ENCODE measurements around the gene SLC35F3. TPM values are rescaled to one million over a fixed set of nuclear protein-coding genes. Genes with fewer than 3 reads are reported as not detected.

SLC35F3 gene
- total and polyA plus RNA-seq, 2 experiments from 2014 or later, result 1.0 to 3.2 TPM

DNA sequence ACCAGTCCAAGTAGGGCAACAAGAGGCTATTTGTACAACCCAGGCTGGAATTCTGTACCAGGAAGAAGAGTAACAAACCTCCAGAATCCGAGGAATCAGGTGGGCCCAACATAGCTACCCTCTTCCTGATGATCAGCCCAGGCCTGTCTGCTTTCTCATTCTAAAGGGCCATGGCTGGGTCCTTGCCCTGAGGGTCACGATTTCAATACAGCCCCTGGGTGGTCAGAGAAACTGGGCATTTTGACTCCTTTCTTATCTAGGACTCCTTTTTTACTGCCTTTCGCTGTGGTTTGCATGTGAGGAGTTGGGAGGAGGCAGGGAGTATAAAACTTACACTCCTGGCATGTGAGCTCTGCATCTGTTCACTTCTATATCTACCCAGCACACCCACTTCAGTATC, 303.9 kb downstream of the SLC35F3 start:
- DNase-seq (ENCODE audit: low spot score) (no peak), ATAC-seq (no peak)
- peaks cover 6% of the 10 kb centered on the region for H3K4me1 Mint-ChIP-seq
- H3K4me3 Mint-ChIP-seq, result no peak overlapping the region
- peaks cover 4% of the 10 kb centered on the region for H3K27me3 Mint-ChIP-seq (ENCODE audit: insufficient read depth, low read depth, poor library complexity)
- no peak overlapping the region for H3K4me2 ChIP-seq
- no peaks in the 10 kb centered on the region for H3K9me2 ChIP-seq (ENCODE audit: insufficient read depth)
- TF ChIP-seq, protein P1, sequence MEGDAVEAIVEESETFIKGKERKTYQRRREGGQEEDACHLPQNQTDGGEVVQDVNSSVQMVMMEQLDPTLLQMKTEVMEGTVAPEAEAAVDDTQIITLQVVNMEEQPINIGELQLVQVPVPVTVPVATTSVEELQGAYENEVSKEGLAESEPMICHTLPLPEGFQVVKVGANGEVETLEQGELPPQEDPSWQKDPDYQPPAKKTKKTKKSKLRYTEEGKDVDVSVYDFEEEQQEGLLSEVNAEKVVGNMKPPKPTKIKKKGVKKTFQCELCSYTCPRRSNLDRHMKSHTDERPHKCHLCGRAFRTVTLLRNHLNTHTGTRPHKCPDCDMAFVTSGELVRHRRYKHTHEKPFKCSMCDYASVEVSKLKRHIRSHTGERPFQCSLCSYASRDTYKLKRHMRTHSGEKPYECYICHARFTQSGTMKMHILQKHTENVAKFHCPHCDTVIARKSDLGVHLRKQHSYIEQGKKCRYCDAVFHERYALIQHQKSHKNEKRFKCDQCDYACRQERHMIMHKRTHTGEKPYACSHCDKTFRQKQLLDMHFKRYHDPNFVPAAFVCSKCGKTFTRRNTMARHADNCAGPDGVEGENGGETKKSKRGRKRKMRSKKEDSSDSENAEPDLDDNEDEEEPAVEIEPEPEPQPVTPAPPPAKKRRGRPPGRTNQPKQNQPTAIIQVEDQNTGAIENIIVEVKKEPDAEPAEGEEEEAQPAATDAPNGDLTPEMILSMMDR (conservative IDR thresholded peaks at IDR 0.05; ENCODE audit: low read depth in 2 of 2), result no peak
- TF ChIP-seq, protein P2, sequence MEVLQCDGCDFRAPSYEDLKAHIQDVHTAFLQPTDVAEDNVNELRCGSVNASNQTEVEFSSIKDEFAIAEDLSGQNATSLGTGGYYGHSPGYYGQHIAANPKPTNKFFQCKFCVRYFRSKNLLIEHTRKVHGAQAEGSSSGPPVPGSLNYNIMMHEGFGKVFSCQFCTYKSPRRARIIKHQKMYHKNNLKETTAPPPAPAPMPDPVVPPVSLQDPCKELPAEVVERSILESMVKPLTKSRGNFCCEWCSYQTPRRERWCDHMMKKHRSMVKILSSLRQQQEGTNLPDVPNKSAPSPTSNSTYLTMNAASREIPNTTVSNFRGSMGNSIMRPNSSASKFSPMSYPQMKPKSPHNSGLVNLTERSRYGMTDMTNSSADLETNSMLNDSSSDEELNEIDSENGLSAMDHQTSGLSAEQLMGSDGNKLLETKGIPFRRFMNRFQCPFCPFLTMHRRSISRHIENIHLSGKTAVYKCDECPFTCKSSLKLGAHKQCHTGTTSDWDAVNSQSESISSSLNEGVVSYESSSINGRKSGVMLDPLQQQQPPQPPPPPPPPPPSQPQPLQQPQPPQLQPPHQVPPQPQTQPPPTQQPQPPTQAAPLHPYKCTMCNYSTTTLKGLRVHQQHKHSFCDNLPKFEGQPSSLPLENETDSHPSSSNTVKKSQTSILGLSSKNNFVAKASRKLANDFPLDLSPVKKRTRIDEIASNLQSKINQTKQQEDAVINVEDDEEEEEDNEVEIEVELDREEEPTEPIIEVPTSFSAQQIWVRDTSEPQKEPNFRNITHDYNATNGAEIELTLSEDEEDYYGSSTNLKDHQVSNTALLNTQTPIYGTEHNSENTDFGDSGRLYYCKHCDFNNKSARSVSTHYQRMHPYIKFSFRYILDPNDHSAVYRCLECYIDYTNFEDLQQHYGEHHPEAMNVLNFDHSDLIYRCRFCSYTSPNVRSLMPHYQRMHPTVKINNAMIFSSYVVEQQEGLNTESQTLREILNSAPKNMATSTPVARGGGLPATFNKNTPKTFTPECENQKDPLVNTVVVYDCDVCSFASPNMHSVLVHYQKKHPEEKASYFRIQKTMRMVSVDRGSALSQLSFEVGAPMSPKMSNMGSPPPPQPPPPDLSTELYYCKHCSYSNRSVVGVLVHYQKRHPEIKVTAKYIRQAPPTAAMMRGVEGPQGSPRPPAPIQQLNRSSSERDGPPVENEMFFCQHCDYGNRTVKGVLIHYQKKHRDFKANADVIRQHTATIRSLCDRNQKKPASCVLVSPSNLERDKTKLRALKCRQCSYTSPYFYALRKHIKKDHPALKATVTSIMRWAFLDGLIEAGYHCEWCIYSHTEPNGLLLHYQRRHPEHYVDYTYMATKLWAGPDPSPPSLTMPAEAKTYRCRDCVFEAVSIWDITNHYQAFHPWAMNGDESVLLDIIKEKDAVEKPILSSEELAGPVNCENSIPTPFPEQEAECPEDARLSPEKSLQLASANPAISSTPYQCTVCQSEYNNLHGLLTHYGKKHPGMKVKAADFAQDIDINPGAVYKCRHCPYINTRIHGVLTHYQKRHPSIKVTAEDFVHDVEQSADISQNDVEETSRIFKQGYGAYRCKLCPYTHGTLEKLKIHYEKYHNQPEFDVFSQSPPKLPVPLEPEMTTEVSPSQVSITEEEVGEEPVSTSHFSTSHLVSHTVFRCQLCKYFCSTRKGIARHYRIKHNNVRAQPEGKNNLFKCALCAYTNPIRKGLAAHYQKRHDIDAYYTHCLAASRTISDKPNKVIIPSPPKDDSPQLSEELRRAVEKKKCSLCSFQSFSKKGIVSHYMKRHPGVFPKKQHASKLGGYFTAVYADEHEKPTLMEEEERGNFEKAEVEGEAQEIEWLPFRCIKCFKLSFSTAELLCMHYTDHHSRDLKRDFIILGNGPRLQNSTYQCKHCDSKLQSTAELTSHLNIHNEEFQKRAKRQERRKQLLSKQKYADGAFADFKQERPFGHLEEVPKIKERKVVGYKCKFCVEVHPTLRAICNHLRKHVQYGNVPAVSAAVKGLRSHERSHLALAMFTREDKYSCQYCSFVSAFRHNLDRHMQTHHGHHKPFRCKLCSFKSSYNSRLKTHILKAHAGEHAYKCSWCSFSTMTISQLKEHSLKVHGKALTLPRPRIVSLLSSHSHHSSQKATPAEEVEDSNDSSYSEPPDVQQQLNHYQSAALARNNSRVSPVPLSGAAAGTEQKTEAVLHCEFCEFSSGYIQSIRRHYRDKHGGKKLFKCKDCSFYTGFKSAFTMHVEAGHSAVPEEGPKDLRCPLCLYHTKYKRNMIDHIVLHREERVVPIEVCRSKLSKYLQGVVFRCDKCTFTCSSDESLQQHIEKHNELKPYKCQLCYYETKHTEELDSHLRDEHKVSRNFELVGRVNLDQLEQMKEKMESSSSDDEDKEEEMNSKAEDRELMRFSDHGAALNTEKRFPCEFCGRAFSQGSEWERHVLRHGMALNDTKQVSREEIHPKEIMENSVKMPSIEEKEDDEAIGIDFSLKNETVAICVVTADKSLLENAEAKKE (CRISPR knock-in tag; IDR thresholded peaks at IDR 0.05), result no peak
- TF ChIP-seq NANOG (IDR thresholded peaks at IDR 0.05; ENCODE audit: borderline replicate concordance) (no peak), POLR2AphosphoS5 (IDR thresholded peaks at IDR 0.05; ENCODE audit: low read depth) (no peak), ZNF331 (CRISPR knock-in tag; IDR thresholded peaks at IDR 0.05; ENCODE audit: low read depth) (no peak)
- H3K36me3 ChIP-seq (ENCODE audit: insufficient read depth), result no peaks in the 10 kb centered on the region; the same call in 1 of the 2 replicates
- H2AFZ ChIP-seq, result no peak overlapping the region
- H4K20me1 ChIP-seq (replicated peaks; ENCODE audit: insufficient read depth), result no peaks in the 10 kb centered on the region
- H3K27ac Mint-ChIP-seq, result no peak overlapping the region
- H3K4me1 ChIP-seq (ENCODE audit: insufficient read depth), result no peaks in the 10 kb centered on the region
- peaks cover 3% of the 10 kb centered on the region for H3K27me3 ChIP-seq (ENCODE audit: insufficient read depth)
- H3K36me3 Mint-ChIP-seq (ENCODE audit: low read depth), result peaks cover 10% of the 10 kb centered on the region
- H3F3A ChIP-seq (replicated peaks; ENCODE audit: low read depth), result no peaks in the 10 kb centered on the region
- H3K4me3 ChIP-seq, result no peak overlapping the region
- peaks cover 27% of the 10 kb centered on the region for H3K9me3 Mint-ChIP-seq
- H3K79me2 ChIP-seq (replicated peaks; ENCODE audit: insufficient read depth), result no peaks in the 10 kb centered on the region
- H3K27ac ChIP-seq (ENCODE audit: low read depth), result no peak overlapping the region
